NCI-H524 (cell line): ENCODE measurements around the gene SOAT1.
A peak's percentile ranks its signal among the peaks of the same experiment; 100 is the strongest.
"Not testable (repeated sequence)": the region's sequence is repeated elsewhere in the genome, so short reads cannot be mapped to it uniquely, and the experiment has no call there.

ENCODE experiments used
- DNase-seq, 2 experiments: peaks; one replicate each; lab custom pipeline; 2025; lab: John Stamatoyannopoulos, UW

SOAT1 gene

GRCh38 chr1:179293340-179294327, at the start of gene SOAT1:
Gene SOAT1 (plus strand): TSS chr1:179293797. CDS start chr1:179302685, 8,888 bp downstream.
- DNase-seq: peak; percentile 84 to 94

GRCh38 chr1:179245426-179245825, 48.2 kb upstream of the SOAT1 start:
- DNase-seq: not testable (repeated sequence)

DNA sequence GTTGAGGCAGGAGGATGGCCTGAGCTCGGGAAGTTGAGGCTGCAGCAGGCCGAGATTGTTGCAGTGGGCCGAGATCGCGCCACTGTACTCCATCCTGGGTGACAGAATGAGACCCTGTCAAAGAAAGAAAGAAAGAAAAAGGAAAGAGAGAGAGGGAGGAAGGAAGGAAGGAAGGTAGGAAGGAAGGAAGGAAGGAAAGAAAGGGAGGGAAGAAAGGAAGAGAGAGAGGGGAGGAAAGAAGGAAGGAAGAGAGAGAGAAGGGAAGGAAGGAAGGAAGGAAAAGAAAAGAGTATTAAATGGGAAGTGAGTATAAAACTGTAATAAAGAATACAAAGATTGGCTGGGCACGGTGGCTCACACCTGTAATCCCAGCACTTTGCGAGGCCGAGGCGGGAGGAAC, 45.7 kb upstream of the SOAT1 start:
- DNase-seq: no peak

DNA sequence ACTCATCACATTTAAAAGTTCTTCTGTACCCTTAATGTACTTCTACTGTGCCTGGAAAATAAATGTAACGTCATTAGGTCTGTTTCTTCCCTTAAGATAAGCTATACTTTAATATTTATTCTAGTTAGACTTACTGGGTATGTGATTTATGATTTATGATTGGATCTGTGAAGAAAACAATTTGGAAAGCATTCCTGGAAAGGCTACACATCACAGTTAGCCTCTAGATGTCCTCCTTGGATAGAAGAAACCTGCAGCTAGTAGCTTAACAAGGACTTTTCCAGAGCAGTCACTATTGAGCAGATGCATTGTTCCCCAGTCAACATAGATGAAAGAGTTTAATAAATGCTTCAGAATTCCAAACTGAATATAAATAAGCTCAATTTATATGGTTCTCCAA, 41.9 kb upstream of the SOAT1 start:
- peak in 1 of 2 experiments; percentile 16 for DNase-seq

DNA sequence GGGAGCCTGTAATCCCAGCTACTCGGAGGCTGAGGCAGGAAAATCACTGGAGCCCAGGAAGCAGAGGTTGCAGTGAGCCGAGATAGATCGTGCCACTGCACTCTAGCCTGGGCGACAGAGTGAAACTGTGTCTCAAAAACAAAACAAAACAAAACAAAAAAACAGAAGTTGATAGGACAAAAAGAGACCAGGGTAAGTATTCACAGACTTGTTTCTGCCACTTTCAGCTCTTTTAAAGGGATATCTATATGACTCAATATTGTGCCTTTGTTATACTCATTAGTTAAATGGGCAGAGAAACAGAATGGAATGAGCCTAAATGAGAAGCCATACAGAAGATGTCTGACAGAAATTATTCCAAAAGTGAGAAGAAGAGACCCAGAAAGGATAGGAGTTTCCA, 41.0 kb upstream of the SOAT1 start:
- no peak for DNase-seq

DNA sequence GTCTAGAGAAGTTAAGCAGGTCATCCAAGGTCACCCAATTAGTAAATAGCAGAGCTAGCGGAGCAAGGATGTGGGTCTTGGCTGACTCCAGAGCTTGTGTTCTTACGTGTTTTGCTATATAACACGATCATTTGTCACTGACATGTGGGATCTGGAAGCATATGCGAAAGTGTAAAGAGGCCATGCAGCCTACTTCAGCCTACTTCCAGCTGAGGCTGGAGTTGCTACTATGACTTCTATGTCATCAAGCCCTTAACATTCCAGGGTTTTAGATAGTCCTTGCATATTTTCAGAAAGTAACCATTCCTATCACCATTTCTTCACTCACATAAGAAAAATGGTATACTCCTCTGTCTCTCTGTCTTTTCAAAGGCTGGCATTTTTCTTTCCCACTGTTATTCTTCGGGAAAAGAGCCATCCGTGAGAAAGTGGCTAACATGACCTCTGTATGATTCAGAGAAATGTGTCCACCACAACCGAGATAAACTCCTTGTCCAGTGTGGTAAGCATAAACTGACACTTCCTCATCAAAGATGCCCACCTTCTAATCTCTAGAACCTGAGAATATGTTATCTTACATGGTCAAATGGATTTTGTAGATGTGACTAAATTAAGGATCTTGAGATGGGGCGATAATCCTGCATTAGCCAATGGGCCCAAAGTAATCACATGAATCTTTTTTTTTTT, 40.2 kb upstream of the SOAT1 start:
- DNase-seq: no peak

DNA sequence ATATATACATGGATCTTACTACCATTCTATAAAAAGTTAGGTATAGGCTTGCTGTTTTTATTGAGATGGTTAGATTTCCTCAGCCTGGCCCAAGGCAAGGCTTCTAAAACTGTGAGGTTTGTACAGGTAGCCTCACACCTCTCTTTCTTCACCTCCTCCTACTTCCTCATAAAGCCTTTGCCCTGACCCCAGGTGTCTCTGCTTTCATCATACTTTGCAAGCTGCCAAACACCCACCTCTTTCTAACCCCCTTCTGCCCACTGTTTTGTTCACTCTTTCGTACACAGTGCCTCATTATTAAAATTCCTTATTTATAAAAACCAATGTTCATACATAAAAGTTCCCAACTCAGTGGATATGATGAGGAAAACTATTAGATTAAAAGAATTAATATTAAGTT, 31.4 kb upstream of the SOAT1 start:
- DNase-seq: no peak

GRCh38 chr1:179263121-179263520, 30.5 kb upstream of the SOAT1 start:
- DNase-seq: no peak

GRCh38 chr1:179264507-179264906, 29.1 kb upstream of the SOAT1 start:
- no peak for DNase-seq

DNA sequence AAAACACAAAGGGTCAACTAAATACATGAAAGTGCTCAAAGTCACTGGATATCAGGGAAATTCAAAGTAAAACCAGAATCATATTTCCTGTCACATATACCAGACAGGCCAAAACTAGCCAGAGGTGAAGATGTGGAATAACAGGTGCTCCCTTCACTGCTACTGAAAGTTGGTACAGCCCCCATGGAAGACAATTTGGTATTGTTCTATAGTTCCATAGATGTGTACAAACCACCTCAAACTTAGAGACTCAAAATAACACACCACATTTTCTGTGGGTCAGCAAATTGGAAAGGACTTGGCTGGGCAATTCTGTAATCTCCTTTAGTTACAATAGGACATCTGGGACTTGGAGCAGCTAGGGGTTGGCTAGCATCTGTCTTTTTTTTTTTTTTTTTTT, 24.5 kb upstream of the SOAT1 start:
- DNase-seq: peak in 1 of 2 experiments; percentile 1

- not testable (repeated sequence) for DNase-seq
Observed at GRCh38 chr1:179274424-179274823, 19.2 kb upstream of the SOAT1 start.

DNA sequence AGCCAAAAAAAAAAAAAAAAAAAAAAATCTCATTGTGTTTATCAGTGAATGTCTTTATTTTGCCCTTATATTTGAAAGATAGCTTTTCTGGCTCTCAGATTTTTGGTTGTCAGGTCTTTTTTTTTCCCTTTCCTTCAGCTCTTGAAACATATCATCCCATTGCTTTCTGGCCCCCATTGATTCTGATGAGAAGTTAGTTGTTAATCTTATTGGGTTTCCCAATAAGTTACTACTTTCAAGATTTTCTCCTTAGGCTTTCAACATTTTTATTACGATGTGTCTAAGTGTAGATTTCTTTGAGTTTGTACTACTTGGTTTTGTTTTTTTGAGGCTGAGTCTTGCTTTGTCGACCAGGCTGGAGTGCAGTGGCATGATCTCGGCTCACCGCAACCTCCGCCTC, 14.7 kb upstream of the SOAT1 start:
- DNase-seq: no peak

DNA sequence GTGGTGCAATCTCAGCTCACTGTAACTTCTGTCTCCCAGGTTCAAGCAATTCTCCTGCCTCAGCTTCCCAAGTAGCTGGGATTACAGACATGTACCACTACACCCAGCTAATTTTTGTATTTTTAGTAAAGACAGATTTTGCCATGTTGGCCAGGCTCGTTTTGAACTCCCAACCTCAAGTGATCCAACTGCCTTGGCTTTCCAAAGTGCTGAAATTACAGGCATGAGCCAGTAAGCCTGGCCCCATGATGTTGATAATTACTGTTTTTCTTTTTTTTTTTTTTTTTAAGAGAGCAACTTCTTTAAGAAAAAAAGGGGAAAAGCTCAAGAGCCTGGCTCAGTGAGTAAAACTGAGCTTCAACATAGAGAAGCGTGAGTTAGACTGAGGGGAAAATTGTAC, 9.6 kb upstream of the SOAT1 start:
- no peak for DNase-seq

DNA sequence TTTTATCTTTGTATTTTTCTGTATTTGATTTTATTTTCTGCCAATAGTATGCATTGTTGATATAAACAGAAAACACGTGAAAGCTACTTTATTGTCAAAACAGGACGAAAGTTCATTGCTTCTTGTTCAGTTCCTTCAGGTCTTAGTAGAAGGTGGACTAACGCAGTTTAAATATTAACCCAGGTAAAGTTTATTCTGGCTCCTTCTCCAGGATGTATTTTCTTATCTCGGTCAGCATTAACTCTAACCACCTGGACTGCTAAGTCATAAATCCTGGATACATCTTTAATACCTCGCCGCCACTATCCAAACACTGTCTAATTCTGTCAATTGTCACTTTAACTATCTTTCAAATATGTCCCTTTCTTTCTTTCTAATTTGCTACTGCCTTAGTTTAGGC, 5.7 kb upstream of the SOAT1 start:
- DNase-seq: no peak

DNA sequence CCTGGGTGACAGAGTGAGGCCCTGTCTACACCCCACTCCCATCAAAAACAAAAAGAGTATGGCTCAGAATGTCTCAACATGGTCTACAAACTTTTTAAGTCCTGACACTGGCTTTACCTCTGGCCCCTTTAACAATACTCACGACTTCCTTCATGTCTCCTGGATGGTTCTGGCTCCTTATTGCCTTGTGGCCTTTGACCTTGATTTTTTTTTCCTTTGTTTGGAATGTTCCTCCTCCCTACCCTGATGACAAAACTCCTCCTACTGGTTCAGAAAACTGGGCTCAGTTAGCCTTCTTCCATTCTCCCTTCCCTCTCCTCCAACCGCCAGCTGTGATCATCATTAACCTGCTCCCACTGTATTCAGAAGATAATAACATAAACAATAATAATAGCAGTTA, 4.6 kb upstream of the SOAT1 start:
- no peak for DNase-seq

DNA sequence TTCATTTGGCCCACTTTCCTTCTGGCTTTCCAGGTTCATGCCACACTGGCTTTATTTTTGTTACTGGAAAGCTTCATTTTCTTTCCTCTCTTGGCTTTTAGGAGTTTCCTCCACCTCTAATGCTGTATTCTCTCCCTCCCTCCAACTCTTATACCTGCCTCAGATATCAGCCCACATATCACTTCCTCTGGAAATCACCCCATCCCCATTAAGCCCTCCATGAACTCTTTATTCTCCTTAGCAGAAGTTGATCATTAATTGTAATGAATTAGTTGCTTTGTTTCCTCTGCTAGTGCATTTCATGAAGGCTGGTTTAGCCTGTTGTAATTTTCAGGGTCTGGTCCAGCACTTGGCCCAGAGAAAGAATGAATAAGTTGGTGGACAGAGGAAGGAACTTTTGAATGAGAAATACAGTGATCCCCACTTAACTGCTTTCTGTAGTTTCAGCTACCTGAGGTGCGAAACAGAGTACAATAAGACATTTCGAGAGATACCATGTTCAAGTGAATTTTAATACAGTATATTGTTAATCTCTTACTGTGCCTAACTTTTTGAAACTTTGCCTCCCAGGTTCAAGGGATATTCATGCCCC, 1.7 kb downstream of the SOAT1 start:
- no peak for DNase-seq

DNA sequence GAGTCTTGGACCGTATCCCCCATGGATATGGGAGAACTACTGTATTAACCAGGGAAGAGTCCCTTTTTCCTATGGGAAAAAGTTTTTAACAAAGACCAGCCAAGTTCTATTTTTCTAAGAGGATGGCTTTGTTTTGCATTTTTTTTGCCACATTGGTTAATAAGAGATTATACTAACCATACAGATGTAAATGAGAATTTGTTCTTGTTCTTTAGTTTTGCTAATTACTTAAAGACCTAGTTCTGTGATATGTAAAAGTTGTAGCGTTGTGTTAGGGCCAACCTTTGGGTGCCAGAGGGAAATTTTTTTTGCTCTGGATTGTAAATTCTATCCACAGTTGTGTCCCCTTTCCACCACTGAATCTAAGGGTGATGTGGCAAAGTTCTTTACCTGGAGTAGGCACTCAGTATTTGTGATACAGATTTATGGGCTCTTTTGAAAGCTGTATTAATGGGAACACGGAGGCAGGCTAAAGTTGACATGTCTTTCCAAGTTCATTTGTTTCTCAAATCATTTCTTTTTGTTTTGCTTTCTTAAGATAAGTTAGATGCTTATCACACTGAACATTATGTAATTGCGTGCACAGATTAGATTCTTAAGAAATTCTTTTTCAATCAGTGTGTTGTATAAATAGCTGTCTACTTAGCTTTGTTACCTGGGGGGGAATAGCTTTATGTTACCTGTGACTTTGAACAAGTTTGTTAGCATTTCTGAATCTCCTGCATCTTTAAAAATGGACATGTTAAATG, 2.9 kb downstream of the SOAT1 start:
- DNase-seq: no peak

DNA sequence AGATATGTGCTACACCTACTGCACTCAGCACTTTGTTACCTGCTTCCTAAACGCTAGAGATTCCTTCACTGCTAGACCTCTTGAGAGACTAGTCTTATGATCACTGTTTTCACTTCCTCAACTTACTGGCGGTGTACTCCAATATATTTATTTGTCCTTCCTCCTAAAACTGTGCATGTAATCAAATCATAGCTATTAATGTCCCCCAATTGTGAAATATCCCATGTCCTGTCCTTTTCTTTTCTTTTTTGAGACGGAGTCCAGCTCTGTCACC, 3.4 kb downstream of the SOAT1 start:
- DNase-seq: no peak

GRCh38 chr1:179298952-179299351, 5.4 kb downstream of the SOAT1 start:
- DNase-seq: no peak

- DNase-seq: no peak
Observed at GRCh38 chr1:179300112-179300511, 6.5 kb downstream of the SOAT1 start.

- DNase-seq: no peak
Observed at GRCh38 chr1:179302070-179302469, 8.5 kb downstream of the SOAT1 start.

DNA sequence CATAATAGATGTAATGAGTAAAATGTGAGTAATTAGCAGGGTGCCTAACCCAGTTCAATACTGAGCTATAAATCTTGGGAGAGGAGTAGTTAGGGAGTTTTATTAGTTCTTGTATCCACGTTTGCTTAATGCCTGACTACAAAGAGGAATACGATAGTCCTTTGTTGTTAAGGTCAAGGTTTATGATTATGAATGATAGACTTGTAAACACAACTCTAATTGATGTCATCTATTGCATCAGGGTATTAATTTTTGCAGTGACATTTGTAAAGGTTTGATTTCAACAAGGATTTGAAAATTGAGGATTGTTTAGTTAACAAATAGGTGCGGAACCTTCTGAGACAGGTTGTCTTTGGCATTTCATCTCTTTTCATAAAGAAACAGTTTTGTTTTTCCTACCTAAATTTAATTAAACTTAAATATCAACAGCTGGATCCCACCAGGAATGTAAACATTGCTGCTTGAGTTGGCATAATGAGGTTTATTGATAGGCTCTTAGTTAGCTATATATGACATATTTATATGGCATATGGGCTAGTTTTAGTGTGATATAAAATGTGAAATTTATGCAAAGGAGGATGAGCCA, 9.7 kb downstream of the SOAT1 start:
- no peak for DNase-seq
